ENCODE measurements around the gene GNAT2. TPM values are rescaled to one million over a fixed set of nuclear protein-coding genes. Genes with fewer than 3 reads are reported as not detected.
A peak's percentile ranks its signal among the peaks of the same experiment; 100 is the strongest.

The GNAT2 gene
- total RNA-seq, 4 donors from 2014 or later, result not detected

DNA sequence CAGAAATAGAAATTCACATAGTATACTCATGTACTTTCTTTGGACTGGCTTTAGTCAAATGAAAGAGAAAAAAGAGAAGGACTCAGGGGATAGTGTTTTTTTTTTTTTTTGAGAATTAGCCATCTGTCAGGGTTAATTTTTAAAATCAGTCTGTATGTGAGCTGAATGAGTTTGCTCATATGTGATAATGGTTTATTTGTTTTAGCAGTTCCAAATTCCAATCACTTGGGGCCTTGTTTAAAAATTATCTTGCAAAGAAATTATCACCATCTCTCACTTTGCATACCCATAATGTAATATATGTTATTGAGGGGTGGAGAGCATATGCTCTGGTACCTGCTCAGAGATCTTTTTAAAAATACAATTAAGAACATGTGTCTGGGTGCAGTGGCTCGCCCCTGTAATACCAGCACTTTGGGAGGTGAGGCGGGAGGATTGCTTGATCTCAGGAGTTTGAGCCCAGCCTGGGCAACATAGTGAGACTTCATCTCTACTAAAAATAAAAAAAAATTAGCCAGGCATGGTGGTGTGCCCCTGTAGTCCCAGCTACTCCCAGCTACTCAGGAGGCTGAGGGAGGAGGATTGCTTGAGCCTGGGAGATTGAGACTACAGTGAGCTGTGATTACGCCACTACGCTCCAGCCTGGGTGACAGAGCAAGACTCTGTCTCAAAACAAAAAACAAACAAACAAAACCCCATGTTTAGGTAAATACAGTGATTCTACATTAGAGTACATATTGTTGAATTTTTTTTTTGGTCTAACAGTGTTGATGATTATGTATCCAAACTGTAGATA, 51.3 kb downstream of the GNAT2 start:
- in situ Hi-C loops (cut with MboI; ENCODE audit: low pct_ligation_motif_present in 1 of 4, low pct_unique_long_range_greater_than_20kb in 1 of 4, low sequenced_read_pairs in 3 of 4), result no loop called here
- Histone ChIP-seq H3K36me3 (no peaks in the 10 kb centered on the region), H3K27ac (peak overlapping the region in 1 of 4 donors; percentile 53), H3K4me3 (no peak overlapping the region), H3K27me3 (no peaks in the 10 kb centered on the region), H3K4me1 (peaks cover 21 to 83% (median 42%) of the 10 kb centered on the region in 4 donors), H3K9me3 (no peaks in the 10 kb centered on the region)
- TF ChIP-seq, protein P1, sequence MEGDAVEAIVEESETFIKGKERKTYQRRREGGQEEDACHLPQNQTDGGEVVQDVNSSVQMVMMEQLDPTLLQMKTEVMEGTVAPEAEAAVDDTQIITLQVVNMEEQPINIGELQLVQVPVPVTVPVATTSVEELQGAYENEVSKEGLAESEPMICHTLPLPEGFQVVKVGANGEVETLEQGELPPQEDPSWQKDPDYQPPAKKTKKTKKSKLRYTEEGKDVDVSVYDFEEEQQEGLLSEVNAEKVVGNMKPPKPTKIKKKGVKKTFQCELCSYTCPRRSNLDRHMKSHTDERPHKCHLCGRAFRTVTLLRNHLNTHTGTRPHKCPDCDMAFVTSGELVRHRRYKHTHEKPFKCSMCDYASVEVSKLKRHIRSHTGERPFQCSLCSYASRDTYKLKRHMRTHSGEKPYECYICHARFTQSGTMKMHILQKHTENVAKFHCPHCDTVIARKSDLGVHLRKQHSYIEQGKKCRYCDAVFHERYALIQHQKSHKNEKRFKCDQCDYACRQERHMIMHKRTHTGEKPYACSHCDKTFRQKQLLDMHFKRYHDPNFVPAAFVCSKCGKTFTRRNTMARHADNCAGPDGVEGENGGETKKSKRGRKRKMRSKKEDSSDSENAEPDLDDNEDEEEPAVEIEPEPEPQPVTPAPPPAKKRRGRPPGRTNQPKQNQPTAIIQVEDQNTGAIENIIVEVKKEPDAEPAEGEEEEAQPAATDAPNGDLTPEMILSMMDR (IDR thresholded peaks at IDR 0.05), result peak in 1 of 5 experiments; percentile 14
- no peak for TF ChIP-seq EP300 (IDR thresholded peaks at IDR 0.05; ENCODE audit: low read depth)
- no peak for DNase-seq
- intact Hi-C loops (cut with DNase I; ENCODE audit: low total_unique reads), result no loop called here
- WGBS, 2 donors (ENCODE audit: low coverage in 1 of 2), result 84 to 89% methylated on average over 4 of the region's 4 CpGs

GRCh38 chr1:109566982-109567381, 52.4 kb downstream of the GNAT2 start:
- WGBS, 2 donors (ENCODE audit: low coverage in 1 of 2), result 90% methylated on average over 1 of the region's 1 CpG; no CpG with 5 or more reads in 1 of the 2 donors

DNA sequence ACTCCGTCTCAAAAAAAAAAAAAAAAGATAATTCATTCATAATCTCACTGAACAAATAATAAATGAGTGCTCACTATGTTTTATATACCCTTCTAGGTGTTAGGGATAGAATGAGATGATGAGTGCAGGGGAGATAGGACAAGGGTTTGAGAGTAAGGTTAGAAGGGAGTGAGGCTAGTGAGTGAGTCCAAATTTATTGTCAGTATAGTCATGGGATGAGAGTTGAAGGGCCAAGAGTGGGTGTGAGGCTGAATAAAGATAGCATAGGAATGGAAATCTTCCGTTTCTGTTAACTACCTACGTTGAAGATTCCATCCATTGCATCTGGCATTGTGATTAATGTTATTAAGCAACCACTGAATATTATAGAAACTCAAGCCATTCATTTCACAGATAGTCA, 54.2 kb downstream of the GNAT2 start:
- no peak overlapping the region for H3K27ac ChIP-seq
- no peak for TF ChIP-seq POLR2A (IDR thresholded peaks at IDR 0.05)
- no peak for TF ChIP-seq POLR2AphosphoS5 (IDR thresholded peaks at IDR 0.05)
- no peak for TF ChIP-seq EP300 (IDR thresholded peaks at IDR 0.05; ENCODE audit: low read depth)
- TF ChIP-seq, protein P1 (IDR thresholded peaks at IDR 0.05), result no peak
- WGBS, 2 donors (ENCODE audit: low coverage in 1 of 2), result 92 to 100% methylated on average over 3 of the region's 3 CpGs
- no peak overlapping the region for H3K4me3 ChIP-seq
- in situ Hi-C loops (cut with MboI; ENCODE audit: low pct_ligation_motif_present in 1 of 4, low pct_unique_long_range_greater_than_20kb in 1 of 4, low sequenced_read_pairs in 3 of 4) (no loop called here), intact Hi-C loops (cut with DNase I; ENCODE audit: low total_unique reads) (no loop called here)
- H3K9me3 ChIP-seq, result no peaks in the 10 kb centered on the region
- peaks cover 35 to 98% (median 65%) of the 10 kb centered on the region in 4 donors for H3K4me1 ChIP-seq
- no peak for DNase-seq
- no peaks in the 10 kb centered on the region for H3K36me3 ChIP-seq
- no peaks in the 10 kb centered on the region for H3K27me3 ChIP-seq

More at GRCh38 chr1:109566982-109567381, 52.4 kb downstream of the GNAT2 start:
- in situ Hi-C loops (cut with MboI; ENCODE audit: low pct_ligation_motif_present in 1 of 4, low pct_unique_long_range_greater_than_20kb in 1 of 4, low sequenced_read_pairs in 3 of 4), result no loop called here
- no peaks in the 10 kb centered on the region for H3K9me3 ChIP-seq
- H3K4me3 ChIP-seq, result no peak overlapping the region
- peak overlapping the region in 1 of 4 donors; percentile 53 for H3K27ac ChIP-seq
- intact Hi-C loops (cut with DNase I; ENCODE audit: low total_unique reads), result no loop called here
- no peak for DNase-seq
- H3K27me3 ChIP-seq, result no peaks in the 10 kb centered on the region
- H3K36me3 ChIP-seq, result no peaks in the 10 kb centered on the region
- H3K4me1 ChIP-seq, result peaks cover 27 to 89% (median 52%) of the 10 kb centered on the region in 4 donors
- no peak for TF ChIP-seq EP300 (IDR thresholded peaks at IDR 0.05; ENCODE audit: low read depth)
- TF ChIP-seq, protein P1 (IDR thresholded peaks at IDR 0.05), result no peak
- no peak for TF ChIP-seq POLR2AphosphoS5 (IDR thresholded peaks at IDR 0.05)
- TF ChIP-seq POLR2A (IDR thresholded peaks at IDR 0.05), result no peak

DNA sequence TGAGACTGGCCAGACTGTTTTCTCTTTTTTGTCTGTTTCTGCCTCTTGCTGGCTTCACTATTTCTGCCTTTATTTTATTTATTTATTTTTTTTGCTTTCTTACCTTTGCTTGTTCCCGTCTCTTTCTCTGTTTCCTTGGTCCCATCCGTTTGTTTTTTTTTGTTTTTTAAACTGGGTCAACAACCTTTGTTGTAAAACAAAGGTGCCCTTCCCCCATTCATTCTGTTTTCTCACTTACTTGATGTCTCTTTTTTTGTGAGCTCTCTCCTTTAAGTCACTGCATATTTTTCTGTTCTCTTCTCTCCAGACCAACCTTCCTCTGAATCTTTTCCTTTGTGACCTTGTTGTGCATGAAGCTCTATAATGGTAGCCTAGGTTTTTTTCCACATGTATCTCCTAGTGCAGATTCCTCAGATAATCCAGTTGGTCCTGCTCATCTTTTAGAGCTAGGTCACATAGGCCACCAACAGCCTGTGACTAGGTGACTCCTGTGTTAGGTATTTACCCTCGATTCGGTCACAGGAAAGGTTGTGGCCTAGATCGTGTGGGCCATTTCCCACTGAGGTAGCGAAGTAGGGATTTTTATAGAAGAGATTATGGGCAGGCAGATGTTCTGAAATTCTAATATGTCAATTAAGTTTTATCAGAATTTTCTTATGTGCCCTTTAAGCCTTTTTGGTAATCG, 55.1 kb downstream of the GNAT2 start:
- H3K27me3 ChIP-seq, result no peaks in the 10 kb centered on the region
- H3K9me3 ChIP-seq, result no peaks in the 10 kb centered on the region
- DNase-seq, result no peak
- TF ChIP-seq, protein P1 (IDR thresholded peaks at IDR 0.05), result no peak
- TF ChIP-seq EP300 (IDR thresholded peaks at IDR 0.05; ENCODE audit: low read depth) (no peak), POLR2AphosphoS5 (IDR thresholded peaks at IDR 0.05) (no peak), POLR2A (IDR thresholded peaks at IDR 0.05) (no peak)
- in situ Hi-C loops (cut with MboI; ENCODE audit: low pct_ligation_motif_present in 1 of 4, low pct_unique_long_range_greater_than_20kb in 1 of 4, low sequenced_read_pairs in 3 of 4) (no loop called here), intact Hi-C loops (cut with DNase I; ENCODE audit: low total_unique reads) (no loop called here)
- H3K4me1 ChIP-seq, result peaks cover 34 to 98% (median 69%) of the 10 kb centered on the region in 4 donors
- H3K4me3 ChIP-seq, result no peak overlapping the region
- H3K27ac ChIP-seq, result peak overlapping the region in 1 of 4 donors; percentile 50
- no peaks in the 10 kb centered on the region for H3K36me3 ChIP-seq
- WGBS, 2 donors (ENCODE audit: low coverage in 1 of 2), result 78 to 79% methylated on average over 7 of the region's 7 CpGs
